Natural killer cell treated with Interleukin-12 subunit alpha and Interleukin-12 subunit beta and Interleukin-15 and Interleukin-18, amount 100 ng/mL, for 72 hours (primary cell): ENCODE measurements around the gene GOLT1B. TPM values are rescaled to one million over a fixed set of nuclear protein-coding genes. Genes with fewer than 3 reads are reported as not detected.
A peak's percentile ranks its signal among the peaks of the same experiment; 100 is the strongest.

ENCODE experiments used
- ATAC-seq, 2 donors: fragments of 150-1000 bp; cut with Tn5 transposase in 1 of 2; sonication (Bioruptor Pico), chemical (Tn5 transposase) in 1 of 2; 2 replicates each; pipeline ENCODE4 v1.10.0; 2021
- DNase-seq: peaks from one replicate; pipeline ENCODE4 v3.0.0; 2022; ENCODE audit warnings: low spot score
- H3K27ac Mint-ChIP-seq, 2 donors: 1 replicate in 1 of 2; 2 replicates in 1 of 2; pipeline ENCODE4 v1.8.0; 2022; ENCODE audit warnings: mixed read lengths in 2 of 2, mild to moderate bottlenecking in 1 of 2, moderate library complexity in 1 of 2
- H3K27me3 Mint-ChIP-seq, 2 donors: 1 replicate in 1 of 2; 2 replicates in 1 of 2; pipeline ENCODE4 v1.8.0; 2022; ENCODE audit warnings: mixed read lengths in 2 of 2
- H3K36me3 Mint-ChIP-seq: one replicate; pipeline ENCODE4 v1.8.0; 2022; ENCODE audit warnings: mixed read lengths
- H3K4me1 Mint-ChIP-seq, 2 donors: 1 replicate in 1 of 2; 2 replicates in 1 of 2; pipeline ENCODE4 v1.8.0; 2022; ENCODE audit warnings: low read depth in 2 of 2, mixed read lengths in 2 of 2, mild to moderate bottlenecking in 1 of 2
- H3K4me3 Mint-ChIP-seq: one replicate; pipeline ENCODE4 v1.8.0; 2022; ENCODE audit warnings: mixed read lengths
- H3K9me3 Mint-ChIP-seq: 2 replicates; pipeline ENCODE4 v1.8.0; 2022; ENCODE audit warnings: mixed read lengths
- total RNA-seq, 2 donors: library from RNA; stranded (reverse); gene quantifications; one replicate each; pipeline ENCODE4 v1.2.3, GENCODE V29; 2022

The GOLT1B gene
- total RNA-seq, 2 donors from 2014 or later: 50.6 to 55.9 TPM

DNA sequence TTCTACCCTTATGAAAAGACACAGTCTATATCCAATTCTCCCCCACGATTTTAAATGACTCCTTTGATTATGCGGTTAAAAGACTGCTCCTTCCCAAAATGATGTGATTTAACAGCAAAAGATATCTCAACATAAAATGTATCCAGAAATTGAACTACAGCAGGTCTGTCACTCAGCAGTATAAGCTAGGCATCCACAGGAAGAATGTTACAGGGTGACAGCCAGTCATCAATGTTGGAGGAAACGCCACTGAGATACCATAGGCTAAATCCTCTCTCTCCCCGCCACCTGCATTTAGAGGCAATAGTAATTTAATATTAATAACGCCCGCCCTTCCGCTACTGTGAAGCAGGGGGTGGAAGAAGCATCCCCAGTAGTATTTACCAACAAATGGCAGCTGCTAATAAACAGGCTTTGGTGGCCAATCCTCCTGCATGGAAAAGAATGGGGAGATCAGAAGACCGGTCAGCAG, 767 bp upstream of the GOLT1B start:
- no peaks in the 10 kb centered on the region for H3K27me3 Mint-ChIP-seq
- H3K4me1 Mint-ChIP-seq: peaks cover 25 to 28% of the 10 kb centered on the region in 2 donors
- ATAC-seq: no peak
- H3K9me3 Mint-ChIP-seq: no peaks in the 10 kb centered on the region
- DNase-seq: no peak
- no peak overlapping the region for H3K27ac Mint-ChIP-seq
- H3K4me3 Mint-ChIP-seq: no peak overlapping the region
- H3K36me3 Mint-ChIP-seq: peaks cover 25% of the 10 kb centered on the region

DNA sequence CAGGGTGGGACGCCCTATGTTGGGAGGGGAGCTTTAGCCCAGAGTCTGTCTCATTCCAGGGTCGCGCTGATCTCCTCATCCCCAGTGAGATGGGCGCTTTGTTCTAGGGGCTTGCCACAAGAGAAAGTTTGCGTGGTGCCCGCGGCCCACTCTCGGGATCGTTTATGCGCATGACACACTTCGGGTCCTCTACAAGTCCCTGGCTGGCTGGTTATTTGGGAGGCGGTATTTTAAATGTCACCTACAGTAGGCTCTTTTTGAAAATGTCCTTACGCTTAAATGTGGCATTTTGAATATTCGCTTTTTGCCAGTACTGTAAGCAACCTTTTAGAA, 541 bp downstream of the GOLT1B start:
- H3K4me1 Mint-ChIP-seq: peaks cover 25 to 28% of the 10 kb centered on the region in 2 donors
- DNase-seq: no peak
- peak in 1 of 2 donors; percentile 21 for ATAC-seq
- no peak overlapping the region for H3K4me3 Mint-ChIP-seq
- no peaks in the 10 kb centered on the region for H3K27me3 Mint-ChIP-seq
- H3K9me3 Mint-ChIP-seq: no peaks in the 10 kb centered on the region
- peaks cover 20% of the 10 kb centered on the region for H3K36me3 Mint-ChIP-seq
- H3K27ac Mint-ChIP-seq: no peak overlapping the region

GRCh38 chr12:21502872-21503271, 1.3 kb downstream of the GOLT1B start:
- H3K9me3 Mint-ChIP-seq: no peaks in the 10 kb centered on the region
- no peaks in the 10 kb centered on the region for H3K27me3 Mint-ChIP-seq
- peaks cover 13% of the 10 kb centered on the region for H3K36me3 Mint-ChIP-seq
- DNase-seq (no peak), ATAC-seq (no peak)
- peaks cover 27 to 32% of the 10 kb centered on the region in 2 donors for H3K4me1 Mint-ChIP-seq
- no peak overlapping the region for H3K27ac Mint-ChIP-seq
- no peak overlapping the region for H3K4me3 Mint-ChIP-seq

GRCh38 chr12:21505888-21506287, 4.3 kb downstream of the GOLT1B start:
- H3K27ac Mint-ChIP-seq: no peak overlapping the region
- H3K4me3 Mint-ChIP-seq: no peak overlapping the region
- H3K36me3 Mint-ChIP-seq: peaks cover 24% of the 10 kb centered on the region
- peaks cover 42 to 49% of the 10 kb centered on the region in 2 donors for H3K4me1 Mint-ChIP-seq
- ATAC-seq (no peak), DNase-seq (no peak)
- no peaks in the 10 kb centered on the region for H3K27me3 Mint-ChIP-seq
- H3K9me3 Mint-ChIP-seq: no peaks in the 10 kb centered on the region

GRCh38 chr12:21507849-21508248, 6.3 kb downstream of the GOLT1B start:
- Mint-ChIP-seq H3K27ac (no peak overlapping the region), H3K36me3 (peaks cover 29% of the 10 kb centered on the region), H3K4me1 (peaks cover 37 to 43% of the 10 kb centered on the region in 2 donors), H3K9me3 (no peaks in the 10 kb centered on the region), H3K27me3 (no peaks in the 10 kb centered on the region), H3K4me3 (no peak overlapping the region)
- no peak for ATAC-seq
- DNase-seq: no peak

DNA sequence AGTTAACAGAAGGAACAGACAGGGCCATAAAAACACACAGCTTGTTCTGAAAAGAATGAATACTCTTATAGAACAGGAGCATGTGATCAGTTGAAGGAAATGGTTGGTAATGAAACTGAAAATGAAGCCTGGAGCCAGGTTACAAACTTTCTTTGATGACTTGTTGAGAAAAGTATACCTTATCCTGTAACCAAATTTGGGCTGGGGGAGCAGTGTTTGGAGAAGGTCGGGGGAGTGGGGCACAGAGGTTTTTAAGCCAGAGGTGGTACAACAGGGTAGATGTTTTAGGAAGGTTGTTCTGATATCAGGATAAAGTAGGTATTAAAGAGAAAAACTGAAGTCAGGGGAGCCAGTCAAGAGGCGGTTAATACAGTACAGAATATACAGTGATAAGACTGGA, 8.2 kb downstream of the GOLT1B start:
- H3K9me3 Mint-ChIP-seq: no peaks in the 10 kb centered on the region
- no peaks in the 10 kb centered on the region for H3K27me3 Mint-ChIP-seq
- H3K27ac Mint-ChIP-seq: peak overlapping the region; percentile 91 to 93
- peak overlapping the region; percentile 74 for H3K4me3 Mint-ChIP-seq
- peaks cover 29% of the 10 kb centered on the region for H3K36me3 Mint-ChIP-seq
- ATAC-seq (peak; percentile 70 to 85), DNase-seq (no peak)
- peaks cover 23 to 24% of the 10 kb centered on the region in 2 donors for H3K4me1 Mint-ChIP-seq

GRCh38 chr12:21516281-21516680, 14.7 kb downstream of the GOLT1B start:
- Mint-ChIP-seq H3K4me3 (no peak overlapping the region), H3K36me3 (peaks cover 8% of the 10 kb centered on the region), H3K9me3 (no peaks in the 10 kb centered on the region), H3K27ac (no peak overlapping the region), H3K4me1 (no peaks in the 10 kb centered on the region), H3K27me3 (no peaks in the 10 kb centered on the region)
- DNase-seq (no peak), ATAC-seq (no peak)

DNA sequence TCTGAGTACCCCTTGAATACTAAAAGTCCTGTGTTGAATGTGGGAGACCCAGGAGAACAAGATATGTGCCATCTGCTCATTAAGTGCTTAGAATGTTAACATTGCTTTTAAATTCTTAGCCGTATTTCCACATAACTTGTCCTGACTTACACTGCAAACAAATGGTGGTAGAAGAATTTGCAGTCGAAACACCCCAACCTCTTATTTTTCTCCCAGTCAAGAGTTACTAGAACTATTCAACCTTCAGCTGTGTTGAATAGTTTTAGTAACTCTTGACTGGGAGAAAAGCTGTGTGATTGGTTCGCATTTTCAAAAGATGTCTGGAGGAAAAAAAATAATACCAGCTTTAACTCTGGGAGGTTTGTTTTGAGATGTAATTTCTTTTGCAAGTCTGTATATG, 16.9 kb downstream of the GOLT1B start:
- no peak for DNase-seq
- Mint-ChIP-seq H3K27me3 (no peaks in the 10 kb centered on the region), H3K9me3 (no peaks in the 10 kb centered on the region), H3K4me3 (no peak overlapping the region), H3K36me3 (peaks cover 4% of the 10 kb centered on the region), H3K4me1 (no peaks in the 10 kb centered on the region), H3K27ac (no peak overlapping the region)
- ATAC-seq: no peak

DNA sequence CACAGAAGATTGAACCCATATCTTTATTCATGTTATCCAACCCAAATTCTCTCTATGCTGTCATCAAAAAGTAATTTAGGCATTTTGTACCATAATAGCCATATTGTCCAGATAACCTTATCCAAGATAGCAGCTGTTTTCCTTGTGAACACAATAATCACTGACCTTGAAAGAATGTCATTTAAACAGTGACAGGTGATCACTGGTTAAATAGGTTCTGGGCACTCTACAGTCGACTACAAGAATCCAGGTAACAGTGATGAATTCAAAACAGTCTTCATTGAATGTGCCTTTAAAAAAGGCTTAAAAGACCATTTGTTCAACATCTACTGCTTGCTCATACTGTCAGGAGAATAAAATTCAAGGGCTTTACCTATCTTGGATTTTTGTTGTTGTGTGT, 20.0 kb downstream of the GOLT1B start:
- Mint-ChIP-seq H3K9me3 (peaks cover 5% of the 10 kb centered on the region), H3K27ac (no peak overlapping the region), H3K4me3 (no peak overlapping the region), H3K27me3 (peaks cover 12 to 19% of the 10 kb centered on the region in 2 donors), H3K36me3 (peaks cover 10% of the 10 kb centered on the region), H3K4me1 (no peaks in the 10 kb centered on the region)
- no peak for DNase-seq
- ATAC-seq: no peak

DNA sequence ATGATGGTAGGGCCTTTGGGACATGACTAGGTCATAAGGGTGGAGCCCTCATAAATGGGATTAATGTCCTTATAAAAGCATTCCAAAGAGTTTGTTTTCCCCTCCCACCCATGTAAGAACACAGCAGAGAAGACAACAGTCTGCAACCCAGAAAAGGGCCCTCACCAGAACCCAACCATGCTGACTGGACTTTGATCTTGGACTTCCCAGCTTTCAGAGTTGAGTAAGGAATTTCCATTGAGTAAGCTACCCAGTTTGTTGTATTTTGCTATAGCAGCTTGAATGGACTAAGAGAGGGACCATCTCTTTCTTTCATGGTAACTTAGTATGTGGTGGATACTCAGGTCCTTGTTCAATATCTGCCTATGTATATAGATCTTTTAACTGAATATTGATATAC, 21.6 kb downstream of the GOLT1B start:
- ATAC-seq (no peak), DNase-seq (no peak)
- Mint-ChIP-seq H3K4me1 (no peaks in the 10 kb centered on the region), H3K27ac (no peak overlapping the region), H3K27me3 (peaks cover 15 to 26% of the 10 kb centered on the region in 2 donors), H3K4me3 (no peak overlapping the region), H3K9me3 (peaks cover 5% of the 10 kb centered on the region), H3K36me3 (peaks cover 6% of the 10 kb centered on the region)

DNA sequence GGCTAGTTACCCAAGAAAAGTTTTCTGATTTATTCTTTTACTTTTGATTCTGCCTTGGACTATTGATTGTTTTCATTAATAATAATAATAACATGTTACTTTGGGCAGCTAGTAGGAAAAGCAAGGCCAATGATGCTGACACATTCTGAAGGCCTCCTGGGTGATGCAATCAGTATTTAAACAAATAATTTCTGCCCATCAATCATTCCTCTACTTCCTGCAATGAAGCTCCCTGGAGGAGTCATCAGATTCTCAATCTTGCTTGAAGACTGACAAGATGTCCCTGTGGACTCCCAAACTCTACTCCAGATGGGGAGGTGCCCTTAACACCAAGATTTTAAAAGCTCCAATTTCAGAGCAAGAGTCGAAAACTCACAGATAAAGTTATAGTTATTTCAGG, 24.5 kb downstream of the GOLT1B start, which contains the start of gene SPX:
SPX (plus strand) TSS at position 244 of the 400 bp plus-strand sequence. CDS start 177 bp downstream, outside the sequence.
- Mint-ChIP-seq H3K9me3 (peaks cover 5% of the 10 kb centered on the region), H3K27me3 (peaks cover 34 to 50% of the 10 kb centered on the region in 2 donors), H3K4me3 (no peak within 1 kb of the TSS), H3K36me3 (peaks cover 6% of the 10 kb centered on the region), H3K27ac (no peak within 1 kb of the TSS), H3K4me1 (no peaks in the 10 kb centered on the region)
- DNase-seq (no peak), ATAC-seq (no peak)

DNA sequence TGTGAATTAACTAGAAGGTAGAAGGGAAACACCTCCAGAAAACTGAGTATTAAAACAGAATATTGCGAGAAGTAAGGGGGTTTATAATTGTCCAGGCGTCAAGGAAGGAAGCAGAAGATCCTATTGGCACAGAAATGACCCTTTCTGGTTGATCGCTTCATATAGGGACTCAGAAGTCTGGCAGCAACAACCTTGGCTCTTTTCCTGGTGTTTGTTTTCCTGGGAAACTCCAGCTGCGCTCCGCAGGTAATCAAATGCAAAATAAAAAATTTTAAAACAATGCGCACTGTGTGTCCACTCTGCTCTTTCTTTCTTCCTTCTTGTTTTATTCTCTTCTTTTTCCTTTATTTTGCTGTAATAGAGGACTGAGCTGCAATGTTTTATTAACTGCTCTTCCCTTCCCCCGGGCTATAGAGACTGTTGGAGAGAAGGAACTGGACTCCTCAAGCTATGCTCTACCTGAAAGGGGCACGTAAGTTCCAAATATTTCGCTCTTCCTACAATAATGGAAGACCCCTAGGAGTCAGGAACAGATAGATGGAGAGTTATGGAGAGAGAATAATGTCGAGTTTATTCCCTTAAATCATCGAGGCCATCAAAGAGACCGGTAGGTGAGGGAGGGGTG, 25.2 kb downstream of the GOLT1B start:
- DNase-seq (no peak), ATAC-seq (no peak)
- Mint-ChIP-seq H3K9me3 (peaks cover 5% of the 10 kb centered on the region), H3K27ac (no peak overlapping the region), H3K27me3 (peaks cover 37 to 56% of the 10 kb centered on the region in 2 donors), H3K36me3 (peaks cover 6% of the 10 kb centered on the region), H3K4me3 (no peak overlapping the region), H3K4me1 (no peaks in the 10 kb centered on the region)

DNA sequence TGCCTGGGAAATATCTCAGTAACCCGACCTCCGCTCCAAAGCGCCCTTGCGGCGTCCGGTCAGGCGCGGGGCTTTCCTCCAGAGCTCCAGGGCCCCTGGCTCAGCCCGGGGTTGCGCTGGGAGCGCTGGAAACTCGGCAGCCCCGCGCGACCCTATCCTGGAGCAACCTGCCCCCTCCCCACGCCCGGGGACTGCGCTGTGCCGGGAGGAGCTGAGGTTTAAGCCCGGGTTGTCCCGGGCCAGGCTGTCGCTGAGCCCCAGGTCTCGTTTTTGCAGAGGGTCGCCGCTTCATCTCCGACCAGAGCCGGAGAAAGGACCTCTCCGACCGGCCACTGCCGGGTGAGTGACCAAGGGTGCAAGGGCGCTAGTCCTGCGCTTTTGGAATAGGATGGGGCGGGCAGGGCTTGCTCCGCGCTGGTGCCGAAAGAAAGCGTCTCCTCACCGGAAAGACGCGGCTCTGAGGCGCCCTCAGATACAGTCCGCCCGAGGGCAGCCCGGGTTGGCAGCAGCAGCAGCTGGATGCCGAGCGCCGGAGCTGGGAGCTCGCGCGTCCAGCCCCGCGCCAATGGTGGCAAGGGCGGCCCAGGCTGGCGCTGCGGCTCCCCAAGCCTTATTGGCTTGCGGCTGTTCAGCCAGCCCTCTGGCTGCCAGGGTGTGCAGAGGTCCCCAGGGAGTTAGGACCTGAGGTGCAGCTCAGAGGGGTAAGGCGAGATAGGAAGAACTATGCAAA, 26.0 kb downstream of the GOLT1B start:
- H3K27ac Mint-ChIP-seq: no peak overlapping the region
- H3K4me1 Mint-ChIP-seq: no peaks in the 10 kb centered on the region

DNA sequence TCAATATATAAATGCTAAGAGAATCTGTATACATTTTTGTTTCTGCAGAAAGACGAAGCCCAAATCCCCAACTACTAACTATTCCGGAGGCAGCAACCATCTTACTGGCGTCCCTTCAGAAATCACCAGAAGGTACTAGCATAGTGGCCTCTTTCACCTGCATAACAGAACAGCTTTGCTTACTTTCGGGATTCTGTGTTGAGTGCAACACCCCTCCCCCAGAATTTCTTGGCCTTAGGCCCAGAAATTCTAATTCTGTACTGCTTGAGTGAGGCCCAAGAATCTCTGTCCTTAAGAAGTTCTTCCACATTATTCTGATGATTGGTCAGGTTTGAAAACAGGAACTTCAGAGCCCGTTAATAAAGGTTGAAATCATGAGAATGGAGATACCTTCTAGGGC, 27.4 kb downstream of the GOLT1B start:
- ATAC-seq: no peak
- H3K4me3 Mint-ChIP-seq: no peak overlapping the region
- H3K4me1 Mint-ChIP-seq: no peaks in the 10 kb centered on the region
- H3K27me3 Mint-ChIP-seq: peaks cover 43 to 71% of the 10 kb centered on the region in 2 donors
- peaks cover 6% of the 10 kb centered on the region for H3K36me3 Mint-ChIP-seq
- no peak for DNase-seq
- H3K27ac Mint-ChIP-seq: no peak overlapping the region
- peaks cover 5% of the 10 kb centered on the region for H3K9me3 Mint-ChIP-seq

More for the DNA sequence above, 26.0 kb downstream of the GOLT1B start:
- Mint-ChIP-seq H3K4me3 (peak overlapping the region; percentile 29), H3K9me3 (peaks cover 5% of the 10 kb centered on the region), H3K36me3 (peaks cover 6% of the 10 kb centered on the region), H3K27me3 (peaks cover 37 to 60% of the 10 kb centered on the region in 2 donors)
- DNase-seq (peak; percentile 63), ATAC-seq (peak; percentile 88 to 92)
